Thyroid gland (tissue), 4 donors: Measurements from ENCODE around the gene FGF19. TPM values are rescaled to one million over a fixed set of nuclear protein-coding genes. Genes with fewer than 3 reads are reported as not detected.

Experiments
- DNase-seq, 2 donors: peaks; one replicate each; pipeline ENCODE4 v3.0.0-alpha.2; 2019
- H3K27ac ChIP-seq, 3 donors: fragments of 200-600 bp; sonication (generic); 1 replicate in 2 of 3; 2 replicates in 1 of 3; pipeline ENCODE4 v1.5.1; 2016 to 2019; ENCODE audit warnings: mild to moderate bottlenecking in 1 of 3, moderate library complexity in 1 of 3
- H3K27me3 ChIP-seq: fragments of 200-600 bp; sonication (generic); one replicate; pipeline ENCODE4 v1.5.1; 2019
- H3K36me3 ChIP-seq, 2 donors: fragments of 200-600 bp; sonication (generic); one replicate each; pipeline ENCODE4 v1.5.1; 2016 to 2019
- H3K4me1 ChIP-seq, 2 donors: fragments of 200-600 bp; sonication (generic); one replicate each; pipeline ENCODE4 v1.5.1; 2017 to 2019
- H3K4me3 ChIP-seq, 3 donors: fragments of 200-600 bp; sonication (generic); replicated peaks in 1 of 3; 1 replicate in 2 of 3; 2 replicates in 1 of 3; pipeline ENCODE4 v1.5.1; 2016; ENCODE audit warnings: mild to moderate bottlenecking in 1 of 3
- H3K9me3 ChIP-seq: fragments of 200-600 bp; sonication (generic); one replicate; pipeline ENCODE4 v1.5.1; 2017
- CTCF ChIP-seq, 6 experiments: fragments of 200-600 bp in 3 of 6; fragments of 450-650 bp in 3 of 6; sonication (generic) in 3 of 6; IDR thresholded peaks; one replicate each; pipeline ENCODE4 v1.5.1; 2016 to 2019; ENCODE audit warnings: antibody characterized with exemption in 6 of 6, mild to moderate bottlenecking in 2 of 6, inconsistent platforms in 1 of 6, moderate library complexity in 1 of 6
- POLR2A ChIP-seq, 2 donors: fragments of 450-650 bp; IDR thresholded peaks; one replicate each; pipeline ENCODE4 v1.6.1; 2017; ENCODE audit warnings: antibody characterized with exemption in 2 of 2, mild to moderate bottlenecking in 2 of 2, moderate library complexity in 1 of 2
- WGBS, 2 donors: methylation state at CpG; one replicate each; pipeline ENCODE4 v1.1.5; 2017; 5-methylcytosine and 5-hydroxymethylcytosine counted together
- intact Hi-C: fragments of 100-400 bp; cut with DNase I; formaldehyde crosslinking; loops from one replicate; pipeline ENCODE4 v1.15.1; 2023
- total RNA-seq, 4 donors: library from RNA; depleted of rRNA; stranded (reverse); fragments of >200 nt; gene quantifications; one replicate each; pipeline ENCODE4 v1.2.3, GENCODE V29; 2016

FGF19 gene
- total RNA-seq, 4 donors from 2014 or later: not detected

- Histone ChIP-seq H3K9me3 (no peaks in the 10 kb centered on the region), H3K36me3 (no peaks in the 10 kb centered on the region), H3K27me3 (no peaks in the 10 kb centered on the region), H3K4me1 (peaks cover 0 to 3% of the 10 kb centered on the region in 2 donors), H3K27ac (no peak overlapping the region), H3K4me3 (no peak overlapping the region)
- TF ChIP-seq POLR2A (IDR thresholded peaks at IDR 0.05) (no peak), CTCF (IDR thresholded peaks at IDR 0.05) (no peak)
- WGBS, 2 donors: 69 to 72% methylated on average over 8 of the region's 8 CpGs
- DNase-seq: no peak
- intact Hi-C loops: loop anchor here (5.0 kb wide), 2 partner anchors 117 to 507 kb away; no protein-coding TSS in a partner anchor
These were observed 18.5 kb downstream of the FGF19 start for GRCh38 chr11:69685348-69685747.

- 78 to 86% methylated on average over 11 of the region's 11 CpGs for WGBS, 2 donors
- DNase-seq: no peak
- TF ChIP-seq CTCF (IDR thresholded peaks at IDR 0.05): no peak
- TF ChIP-seq POLR2A (IDR thresholded peaks at IDR 0.05): no peak
- Histone ChIP-seq H3K4me1 (peaks cover 0 to 3% of the 10 kb centered on the region in 2 donors), H3K9me3 (no peaks in the 10 kb centered on the region), H3K27me3 (no peaks in the 10 kb centered on the region), H3K4me3 (no peak overlapping the region), H3K36me3 (no peaks in the 10 kb centered on the region), H3K27ac (no peak overlapping the region)
- intact Hi-C loops: loop anchor here (5.0 kb wide), 2 partner anchors 118 to 508 kb away; no protein-coding TSS in a partner anchor
These were observed 19.2 kb downstream of the FGF19 start for GRCh38 chr11:69684651-69685050.

GRCh38 chr11:69683764-69684333 is 20.0 kb downstream of the FGF19 start:
- Histone ChIP-seq H3K9me3 (no peaks in the 10 kb centered on the region), H3K27me3 (no peaks in the 10 kb centered on the region), H3K36me3 (no peaks in the 10 kb centered on the region), H3K27ac (no peak overlapping the region), H3K4me1 (peaks cover 0 to 3% of the 10 kb centered on the region in 2 donors), H3K4me3 (no peak overlapping the region)
- DNase-seq: peak; percentile 39
- WGBS, 2 donors: 34 to 56% methylated on average over 2 to 9 of the region's 9 CpGs
- peak in 3 of 6 experiments; percentile 37 to 43 (median 39) for TF ChIP-seq CTCF (IDR thresholded peaks at IDR 0.05)
- no peak for TF ChIP-seq POLR2A (IDR thresholded peaks at IDR 0.05)
- intact Hi-C loops: no loop called here

- intact Hi-C loops: no loop called here
These were observed 21.0 kb downstream of the FGF19 start for GRCh38 chr11:69682681-69683326.

More at GRCh38 chr11:69682681-69683326, 21.0 kb downstream of the FGF19 start:
- Histone ChIP-seq H3K27ac (no peak overlapping the region), H3K4me1 (peaks cover 0 to 3% of the 10 kb centered on the region in 2 donors), H3K9me3 (no peaks in the 10 kb centered on the region), H3K4me3 (no peak overlapping the region), H3K36me3 (no peaks in the 10 kb centered on the region), H3K27me3 (no peaks in the 10 kb centered on the region)
- 89 to 91% methylated on average over 7 of the region's 7 CpGs for WGBS, 2 donors
- TF ChIP-seq POLR2A (IDR thresholded peaks at IDR 0.05): no peak
- no peak for TF ChIP-seq CTCF (IDR thresholded peaks at IDR 0.05)
- DNase-seq: no peak
